T-helper 2 cell (primary cell): ENCODE results near the gene JAKMIP3.

ENCODE experiments used
- DNase-seq, 5 experiments: peaks; one replicate each; pipeline versions ENCODE4 v3.0.0 to v3.0.0-alpha.2; 2012 to 2022

JAKMIP3 gene

DNA sequence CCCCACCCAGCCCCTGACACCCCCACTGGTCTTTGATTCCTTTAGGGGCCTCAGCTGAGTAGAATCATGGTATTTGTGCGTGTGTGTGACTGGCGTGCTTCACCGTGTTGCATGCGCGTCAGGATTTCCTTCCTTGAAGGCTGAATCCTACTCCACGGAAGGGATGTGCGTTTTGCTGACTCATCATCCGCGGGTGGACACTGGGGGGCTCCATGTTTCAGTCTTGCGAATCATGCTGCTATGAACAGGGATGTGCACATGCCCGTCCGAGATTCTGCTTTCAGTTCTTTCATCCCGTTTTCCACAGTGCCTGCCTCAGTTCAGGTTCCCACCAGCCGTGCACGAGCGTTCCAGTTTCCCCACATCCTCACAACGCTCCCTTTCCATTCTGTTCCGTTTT lies 20.9 kb upstream of the JAKMIP3 start:
- DNase-seq = no peak

DNA sequence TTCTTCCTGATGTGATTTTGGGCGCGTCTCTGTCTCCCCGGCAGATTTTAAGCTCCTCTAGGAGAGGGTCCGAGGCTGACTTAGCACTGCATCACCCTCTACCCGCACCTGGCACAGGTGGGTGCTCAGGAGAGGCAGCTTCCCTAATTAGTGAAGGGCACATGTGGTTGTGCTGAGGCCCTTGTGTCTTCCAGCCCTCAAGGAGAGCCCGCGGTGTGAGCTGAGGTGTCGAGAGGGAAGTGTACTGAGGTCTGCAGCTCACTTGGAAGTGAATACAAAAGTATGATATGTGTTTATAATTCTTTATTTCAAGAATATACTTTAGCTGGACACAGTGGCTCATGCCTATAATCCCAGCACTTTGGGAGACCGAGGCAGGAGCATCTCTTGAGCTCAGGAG lies 20.4 kb upstream of the JAKMIP3 start:
- no peak for DNase-seq

DNA sequence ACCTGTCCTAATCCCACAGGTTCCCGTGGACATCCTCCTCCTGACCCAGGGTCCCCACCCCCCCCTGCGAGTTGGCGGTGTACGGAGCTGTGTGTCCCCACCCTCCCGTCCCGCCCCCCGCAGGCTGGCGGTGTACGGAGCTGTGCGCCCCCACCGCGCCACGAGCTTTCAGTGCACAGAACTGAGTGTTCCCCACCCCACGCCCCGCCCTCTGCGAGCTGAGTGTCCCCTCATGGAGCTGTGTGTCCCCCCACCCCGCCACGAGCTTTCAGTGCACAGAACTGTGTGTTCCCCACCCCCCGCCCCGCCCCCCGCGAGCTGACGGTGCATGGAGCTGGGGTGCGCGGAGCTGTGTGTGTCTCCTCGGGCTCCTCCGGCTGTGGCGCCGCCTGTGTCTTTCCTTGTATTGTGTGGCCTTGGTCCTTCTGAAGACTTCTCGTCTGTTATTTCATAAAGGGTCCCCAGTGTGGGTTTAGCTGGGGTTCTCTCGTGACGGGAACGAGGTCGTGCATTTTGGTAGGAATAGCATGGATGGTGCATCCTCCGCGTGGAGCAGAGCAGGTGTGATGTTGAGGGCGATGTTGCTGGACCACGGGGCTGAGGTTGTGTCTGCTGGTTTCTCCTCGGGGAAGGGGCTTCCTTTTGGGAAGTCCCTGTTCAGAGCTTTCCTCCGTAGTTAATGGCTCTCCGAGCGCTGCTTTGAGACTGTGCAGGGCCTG lies 18.0 kb upstream of the JAKMIP3 start:
- DNase-seq = no peak

DNA sequence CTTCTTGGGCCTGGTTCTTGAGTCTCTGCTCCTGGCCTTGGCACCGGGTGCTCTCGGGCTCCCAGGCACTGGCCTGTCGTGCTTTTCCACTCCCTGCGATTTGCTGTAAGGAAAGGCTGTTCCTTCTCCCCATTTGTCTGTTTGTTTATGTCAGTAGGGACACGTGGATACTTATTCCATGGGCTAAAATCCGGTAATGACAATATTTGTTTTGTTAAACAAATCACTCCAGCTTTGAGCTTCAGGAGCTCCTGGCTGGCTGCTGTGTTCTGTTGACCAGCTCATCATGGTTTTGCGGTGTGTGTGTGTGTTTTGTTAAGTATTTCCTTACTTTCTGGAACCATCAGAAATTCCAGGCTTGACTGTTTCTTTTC lies 17.5 kb upstream of the JAKMIP3 start:
- no peak for DNase-seq

DNA sequence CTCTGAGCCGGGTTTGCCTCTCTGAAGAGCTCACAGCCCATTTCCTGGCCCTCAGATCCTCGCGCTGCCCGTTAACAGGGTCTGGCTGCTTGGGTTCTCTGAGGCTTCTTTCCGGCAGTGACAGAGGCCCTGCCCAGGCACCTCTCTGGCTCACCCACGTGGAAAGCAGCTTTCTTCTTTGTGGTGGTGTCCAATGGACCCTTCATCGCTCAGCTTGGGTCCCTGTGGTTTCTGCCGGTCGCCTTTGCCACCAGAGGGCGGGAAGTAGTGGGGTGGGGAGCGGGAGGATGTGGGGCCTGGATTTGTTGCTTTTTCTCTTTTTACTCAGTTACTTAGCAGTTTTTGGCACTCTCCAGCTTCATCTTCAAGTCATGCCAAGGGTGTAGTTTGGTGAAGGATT lies 15.6 kb upstream of the JAKMIP3 start:
- no peak for DNase-seq

DNA sequence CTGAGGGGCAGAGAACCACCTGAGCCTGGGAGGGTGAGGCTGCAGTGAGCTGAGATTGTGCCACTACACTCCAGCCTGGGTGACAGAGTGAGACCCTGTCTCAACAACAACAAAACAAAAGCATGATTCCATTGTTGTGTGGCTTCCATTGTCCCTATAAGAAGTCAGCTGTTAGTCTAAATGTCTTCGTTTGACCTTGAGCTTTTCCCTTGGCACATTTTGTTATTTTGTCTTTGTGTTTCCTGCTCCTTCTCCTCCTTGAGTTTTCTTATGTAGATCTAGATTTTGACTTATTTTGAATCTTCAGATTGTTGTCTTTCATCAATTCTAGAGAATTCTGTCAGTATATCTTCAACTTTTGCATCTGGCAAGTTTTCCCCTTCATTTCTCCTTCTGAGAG lies 13.6 kb upstream of the JAKMIP3 start:
- DNase-seq = no peak

DNA sequence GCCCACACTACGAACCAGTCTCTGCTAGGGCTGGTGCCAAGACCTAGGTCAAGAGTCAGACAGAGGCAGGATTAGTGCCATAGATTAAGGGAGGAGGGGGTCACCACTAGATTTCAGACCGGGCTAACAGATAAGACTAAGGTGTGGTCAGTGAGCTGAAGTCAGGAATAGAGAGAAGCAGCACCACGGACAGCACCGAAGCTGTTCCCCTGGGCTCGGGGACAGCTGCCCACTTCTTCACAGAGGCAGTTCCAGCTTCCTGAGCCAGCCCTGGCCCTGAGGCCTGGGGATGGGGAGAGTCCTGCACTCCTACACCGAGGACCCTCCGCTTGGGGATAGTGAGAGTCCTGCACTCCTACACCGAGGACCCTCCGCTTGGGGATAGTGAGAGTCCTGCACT lies 11.2 kb upstream of the JAKMIP3 start:
- no peak for DNase-seq

DNA sequence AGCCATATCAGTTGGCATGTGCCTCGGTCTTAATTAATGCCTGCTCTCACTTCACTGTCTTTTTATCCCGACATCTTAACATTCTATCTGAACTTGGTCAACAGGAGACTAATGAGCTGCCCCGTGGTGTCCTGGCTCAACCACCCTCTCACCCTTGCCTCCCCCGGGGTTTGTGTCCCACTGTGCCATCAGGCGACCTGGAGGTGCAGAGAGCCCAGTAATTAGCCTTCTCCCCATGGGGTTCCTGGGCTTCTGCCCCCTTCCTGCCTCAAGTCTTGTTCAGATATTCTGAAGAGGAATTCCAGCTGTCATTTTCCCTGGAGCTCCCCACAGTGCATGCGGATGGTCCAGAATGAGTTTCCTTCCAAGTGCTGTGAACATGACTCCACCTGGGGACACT lies 10.1 kb upstream of the JAKMIP3 start:
- no peak for DNase-seq

DNA sequence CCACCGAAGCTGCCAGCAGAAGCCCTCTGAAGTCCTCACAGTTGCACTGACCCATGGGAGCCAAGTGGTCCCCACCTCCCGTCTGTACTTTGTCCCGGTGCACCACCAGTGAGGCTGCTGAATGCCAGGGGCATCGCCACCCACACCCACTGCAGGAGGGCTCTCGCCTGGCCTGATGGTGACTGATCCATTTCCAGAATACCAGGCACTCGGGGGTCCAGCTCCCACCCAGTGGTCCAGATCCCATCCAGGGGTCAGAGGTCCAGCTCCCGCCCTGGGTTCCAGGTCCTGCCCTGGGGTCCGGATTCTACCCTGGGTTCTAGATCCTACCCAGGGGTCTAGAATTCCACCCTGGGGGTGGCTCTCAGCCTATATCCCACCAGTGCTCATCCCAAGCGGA lies 9.1 kb upstream of the JAKMIP3 start:
- no peak for DNase-seq

DNA sequence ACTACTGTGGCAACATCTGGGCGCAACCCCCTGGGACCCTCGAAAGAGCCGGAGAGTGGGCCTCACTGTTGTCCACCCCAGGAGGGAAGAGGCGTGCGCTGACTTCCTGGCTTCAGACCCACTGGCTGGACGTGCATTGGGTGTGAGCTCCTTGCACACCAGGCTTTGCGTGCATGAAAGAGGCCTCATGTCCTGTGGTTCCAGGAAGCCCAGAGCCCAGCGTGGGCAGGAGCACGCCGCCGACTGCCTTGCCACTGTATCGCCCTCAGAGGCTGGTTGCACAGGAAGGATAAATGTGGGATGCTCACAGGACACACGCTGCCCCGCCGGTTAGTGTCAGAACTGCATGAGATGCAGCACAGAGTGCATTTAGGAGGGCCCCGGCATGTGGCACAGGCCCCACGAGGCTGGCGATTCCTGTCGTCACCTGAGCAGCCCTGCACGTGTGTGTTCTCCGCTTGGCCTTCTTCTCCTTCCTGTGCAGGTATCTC lies 8.5 kb upstream of the JAKMIP3 start:
- no peak for DNase-seq

DNA sequence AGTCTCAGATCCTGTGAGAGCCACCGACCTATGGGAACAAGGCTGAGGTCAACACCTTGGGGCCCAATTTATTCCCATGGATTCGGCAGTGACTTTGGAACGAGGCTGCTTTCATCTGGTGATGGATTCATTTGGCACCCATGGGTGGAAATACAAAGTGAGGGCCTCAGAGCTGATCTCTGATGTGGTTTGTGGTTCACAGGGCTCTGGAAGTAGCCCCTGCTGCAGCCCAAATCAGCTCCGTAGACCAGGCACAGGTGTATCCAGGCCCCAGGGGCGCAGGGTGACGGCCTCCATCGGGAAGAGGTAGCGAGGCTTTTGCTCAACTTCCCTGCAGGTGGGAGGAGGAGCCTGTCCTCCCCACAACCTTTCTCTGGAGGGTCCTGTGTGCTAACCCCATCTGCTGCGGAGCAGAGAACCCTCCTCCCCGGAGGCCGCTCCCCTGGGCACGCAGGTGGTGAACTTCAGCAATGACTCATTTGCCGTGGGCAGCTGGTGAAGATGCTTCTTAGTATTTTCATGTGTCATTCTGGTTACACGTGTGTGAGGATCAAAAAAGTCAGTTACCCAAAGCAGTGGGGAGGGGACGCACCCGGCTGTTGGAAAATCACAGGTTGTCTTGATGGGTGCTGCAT lies 7.5 kb upstream of the JAKMIP3 start:
- peak in 1 of 5 experiments; percentile 54 for DNase-seq

DNA sequence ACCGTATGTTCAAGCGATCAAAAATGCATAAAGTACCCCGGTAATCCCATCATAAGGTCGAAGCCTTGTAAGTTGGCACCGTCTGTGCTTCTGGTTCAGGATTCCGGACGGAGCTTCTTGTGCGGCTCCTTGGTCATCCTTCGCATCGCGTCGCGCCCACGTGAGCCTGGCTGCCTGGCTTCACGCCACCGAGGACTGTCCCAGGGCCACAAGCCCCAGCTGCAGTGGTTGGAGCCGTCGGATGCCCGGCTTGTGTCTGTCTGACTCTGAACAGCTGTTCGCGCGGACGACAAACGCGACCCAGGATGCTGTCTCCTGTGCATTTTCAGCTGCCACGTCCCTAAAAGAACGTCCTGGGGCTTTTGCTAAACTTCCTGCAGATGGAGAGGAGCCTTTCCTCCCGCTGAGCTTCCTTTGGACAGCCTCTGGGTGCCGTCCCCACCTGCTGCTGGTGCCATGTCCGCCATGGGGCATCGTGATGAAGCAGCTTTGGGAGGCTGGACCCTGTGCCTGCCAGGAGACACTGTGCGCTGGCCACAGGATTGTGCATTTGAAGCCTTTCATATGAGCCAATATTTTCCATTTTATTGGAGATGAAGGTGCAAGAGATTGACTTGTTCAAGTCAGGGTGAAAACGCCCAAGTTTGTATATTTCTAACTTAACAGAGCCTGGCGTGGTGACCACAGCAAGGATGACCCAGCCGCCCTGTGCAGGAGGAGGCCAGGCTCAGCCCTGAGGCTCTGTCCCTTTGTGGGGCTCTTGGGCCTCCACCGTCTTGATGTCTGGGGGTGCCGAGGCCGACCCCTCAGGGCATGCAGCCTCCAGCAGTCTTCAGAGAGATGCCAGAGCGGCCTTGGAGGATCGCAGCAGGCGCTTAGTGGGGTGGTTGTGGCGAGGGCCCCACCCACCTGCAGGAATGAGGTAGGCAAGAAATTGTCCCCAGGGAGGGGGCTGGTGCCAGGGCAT lies 6.7 kb upstream of the JAKMIP3 start:
- DNase-seq = no peak

DNA sequence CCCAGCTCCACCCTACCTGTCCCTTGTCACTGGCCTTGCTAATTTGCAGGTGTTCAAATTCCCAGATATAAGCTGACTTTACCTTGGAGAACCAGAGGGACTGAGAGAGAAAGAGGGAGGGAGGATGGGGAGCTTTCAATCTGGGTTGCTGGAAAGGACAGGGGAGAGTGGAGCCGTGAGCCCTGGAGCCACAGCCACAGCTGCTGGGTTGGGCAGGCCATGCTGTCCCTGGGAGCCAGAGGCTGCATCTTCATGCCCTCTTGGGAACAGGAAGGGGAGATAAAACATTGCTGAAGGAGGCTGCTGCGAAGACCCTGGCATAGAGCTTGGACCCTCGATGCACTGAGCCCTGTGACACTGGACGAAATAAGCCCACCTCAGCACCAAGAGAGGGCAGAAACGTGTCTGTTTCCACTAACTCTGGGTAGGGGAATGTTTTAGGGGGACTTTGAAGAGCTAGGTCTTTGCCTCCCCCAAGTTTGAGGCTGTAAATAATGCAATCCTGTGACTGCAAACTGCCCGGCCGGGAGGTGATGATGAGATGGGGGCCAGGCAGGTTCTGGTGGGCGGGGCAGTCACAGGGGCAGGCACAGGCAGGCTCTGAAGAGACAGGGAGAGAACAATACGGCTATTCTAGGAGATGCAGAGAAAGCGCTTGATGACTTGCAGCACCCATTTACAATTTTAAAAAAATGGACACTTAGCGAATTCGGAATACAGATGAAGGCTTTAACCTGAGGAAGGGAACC lies 5.8 kb upstream of the JAKMIP3 start:
- DNase-seq = no peak

DNA sequence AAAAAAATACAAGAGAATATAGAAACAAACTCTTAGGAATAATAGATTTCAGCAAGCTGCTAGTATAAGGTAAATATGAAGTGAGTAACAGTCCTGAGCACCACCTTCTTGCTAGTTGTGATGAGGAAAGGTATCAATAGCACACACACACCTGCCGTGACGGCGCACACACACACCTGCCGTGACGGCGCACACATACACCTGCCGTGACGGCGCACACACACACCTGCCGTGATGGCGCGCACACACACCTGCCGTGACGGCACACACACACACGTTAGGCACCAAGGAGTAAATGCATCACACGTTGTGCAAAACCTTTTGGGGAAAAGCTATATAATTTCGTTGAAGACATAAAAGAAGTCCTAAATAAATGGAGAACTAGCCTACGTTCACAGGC lies 4.7 kb upstream of the JAKMIP3 start:
- no peak for DNase-seq

DNA sequence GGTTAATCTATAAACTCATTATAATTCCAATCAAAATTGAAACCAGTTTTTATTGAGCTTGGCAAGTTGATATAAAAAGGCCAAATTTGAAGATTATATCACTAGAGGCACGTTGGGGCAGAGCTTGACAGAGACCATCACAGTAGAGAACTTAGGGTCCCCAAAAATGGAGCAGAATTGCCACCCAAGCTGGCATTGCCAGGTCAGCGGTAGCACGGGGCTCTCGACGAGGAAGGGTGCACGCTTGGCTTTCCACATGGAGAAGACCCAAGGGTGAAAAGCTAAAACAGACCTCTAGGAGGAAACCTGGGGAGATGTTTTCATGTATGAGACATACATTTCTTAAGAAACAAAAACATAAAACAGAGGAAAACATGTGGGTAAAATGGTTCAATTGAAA lies 4.3 kb upstream of the JAKMIP3 start:
- DNase-seq = no peak

DNA sequence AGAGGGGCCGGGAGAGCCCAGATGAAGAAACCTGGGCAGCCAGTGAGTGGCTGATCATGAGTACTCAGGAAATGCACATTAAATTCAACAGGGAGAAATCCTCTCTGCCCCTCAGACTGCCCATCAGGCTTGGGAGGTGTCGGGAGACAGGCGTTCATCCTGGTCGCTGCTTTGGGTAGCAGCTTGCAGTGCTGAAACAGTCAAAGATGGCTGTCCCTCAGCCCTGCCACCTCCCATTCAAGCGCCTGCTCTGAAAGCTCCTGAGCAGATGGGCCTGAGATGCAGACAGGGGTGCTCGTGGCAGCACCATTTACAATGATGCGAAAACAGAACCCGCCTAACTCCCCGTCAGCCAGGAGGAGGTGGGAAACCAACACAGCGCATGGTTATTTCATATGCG lies 3.6 kb upstream of the JAKMIP3 start:
- DNase-seq = no peak

DNA sequence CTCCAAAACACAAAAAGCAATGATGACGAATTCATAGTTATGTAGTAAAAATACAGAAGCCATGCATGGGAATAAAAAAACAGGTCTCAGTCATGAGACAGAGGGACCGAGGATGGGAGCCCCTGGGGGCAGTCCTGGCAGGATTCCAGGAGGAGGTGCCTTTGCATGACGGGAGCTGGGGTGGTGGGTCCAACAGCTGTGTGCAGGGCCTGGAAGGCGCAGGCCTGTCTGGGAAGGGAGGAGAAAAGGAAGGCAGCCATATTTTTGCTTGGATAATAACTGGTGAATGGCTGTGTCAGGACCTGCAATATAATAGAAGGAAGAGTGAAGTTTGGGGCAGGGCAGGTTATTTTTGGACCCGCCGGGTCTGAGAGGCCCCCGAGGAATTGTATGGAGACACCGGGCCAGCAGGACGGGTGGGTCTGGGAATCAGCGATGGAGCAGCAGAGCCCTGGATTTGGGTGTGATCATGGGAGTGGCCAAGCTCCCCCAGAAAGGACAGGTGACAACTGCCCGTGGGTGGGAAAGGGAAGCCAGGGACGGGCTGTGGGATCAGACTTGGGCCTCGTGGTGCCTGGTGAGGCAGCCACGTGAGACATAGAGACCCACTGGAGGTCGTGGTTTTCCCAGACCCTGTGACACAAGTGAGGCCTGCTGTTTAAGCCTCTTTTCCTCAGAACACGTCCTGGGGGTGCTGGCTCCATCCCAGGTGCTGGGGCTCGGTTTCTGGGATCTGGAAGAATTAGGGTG lies 2.9 kb upstream of the JAKMIP3 start:
- no peak for DNase-seq

DNA sequence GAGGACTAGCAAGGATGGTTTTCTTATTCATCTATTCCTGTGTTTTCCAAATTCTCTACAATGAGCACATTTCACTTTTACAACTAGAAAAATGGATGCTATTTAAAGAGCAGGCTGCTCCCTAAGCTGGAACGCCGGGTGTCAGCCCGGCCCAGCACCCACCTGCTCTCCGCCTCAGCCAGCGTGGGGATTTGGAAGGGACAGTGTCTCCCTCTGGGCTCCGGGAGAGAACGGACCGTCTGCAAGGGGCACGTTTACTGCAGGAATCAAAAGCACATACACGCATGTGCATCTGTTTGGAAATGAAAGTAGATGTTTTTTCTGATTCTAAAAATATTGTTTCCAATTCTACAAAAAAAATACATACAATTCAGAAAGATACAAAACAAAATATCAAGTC lies 2.3 kb upstream of the JAKMIP3 start:
- DNase-seq = no peak

DNA sequence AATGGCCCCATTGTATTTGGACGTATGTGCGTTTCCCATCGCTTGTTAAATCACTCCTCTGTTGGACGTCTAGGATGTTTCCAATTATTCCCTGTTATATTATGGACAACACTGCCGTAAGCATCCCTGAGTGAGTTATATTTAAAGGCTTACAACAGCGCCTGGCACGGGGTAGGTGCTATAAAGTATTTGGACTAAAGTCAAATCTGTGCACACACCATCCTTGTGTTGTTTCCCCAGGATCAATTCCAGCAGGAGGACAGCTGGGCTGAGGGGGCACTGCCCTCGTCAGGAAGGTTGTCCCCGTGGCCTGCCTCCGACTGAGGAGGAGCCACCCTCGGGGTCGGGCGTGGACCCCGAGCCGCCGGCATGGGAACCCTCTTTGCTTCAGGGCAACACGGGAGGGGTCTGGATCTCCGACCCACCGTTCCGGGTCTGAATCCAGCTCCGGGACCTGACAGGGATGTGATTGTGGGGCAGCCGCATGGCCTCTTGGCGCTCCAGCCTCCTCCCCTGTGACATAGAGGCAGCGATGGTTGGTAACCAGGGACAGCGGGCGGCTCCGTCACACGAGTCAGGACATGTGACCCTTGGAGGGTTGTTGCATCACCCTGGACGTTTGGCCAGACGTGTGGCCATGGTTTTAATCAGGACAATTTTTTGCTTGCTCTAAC lies 1.5 kb upstream of the JAKMIP3 start:
- DNase-seq = no peak

DNA sequence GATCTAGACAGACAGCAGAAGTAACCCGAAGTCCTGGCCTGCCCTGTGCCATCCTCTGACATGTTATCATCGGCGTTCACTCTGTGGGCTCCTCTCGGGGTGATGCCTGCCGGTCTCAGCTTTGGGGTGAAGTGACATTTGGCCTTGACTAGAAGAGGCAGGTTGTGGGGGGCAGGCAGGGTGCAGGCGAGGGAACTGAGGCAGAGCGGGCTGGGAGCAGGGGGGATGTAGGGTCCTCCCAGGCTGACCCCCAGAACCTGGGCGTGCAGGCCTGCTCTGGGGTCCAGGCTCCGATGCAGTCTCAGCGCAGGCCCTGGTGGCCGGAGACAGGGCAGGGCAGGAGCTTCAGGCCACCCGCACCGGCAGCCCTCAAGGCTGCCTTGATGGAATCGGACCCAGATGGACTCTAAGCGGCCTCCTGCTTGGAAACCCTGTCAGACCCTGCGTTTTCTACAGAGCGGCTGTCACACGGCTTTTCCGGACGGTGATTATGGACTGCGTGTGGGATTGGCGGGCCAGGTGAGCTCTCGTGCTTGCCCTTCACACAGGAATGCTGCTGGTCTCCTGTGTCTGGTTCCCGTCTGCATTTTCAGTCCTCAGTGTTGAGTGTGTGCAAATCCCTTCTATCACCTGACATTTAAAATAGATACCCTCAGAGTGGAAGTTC lies 842 bp upstream of the JAKMIP3 start:
- DNase-seq = no peak

DNA sequence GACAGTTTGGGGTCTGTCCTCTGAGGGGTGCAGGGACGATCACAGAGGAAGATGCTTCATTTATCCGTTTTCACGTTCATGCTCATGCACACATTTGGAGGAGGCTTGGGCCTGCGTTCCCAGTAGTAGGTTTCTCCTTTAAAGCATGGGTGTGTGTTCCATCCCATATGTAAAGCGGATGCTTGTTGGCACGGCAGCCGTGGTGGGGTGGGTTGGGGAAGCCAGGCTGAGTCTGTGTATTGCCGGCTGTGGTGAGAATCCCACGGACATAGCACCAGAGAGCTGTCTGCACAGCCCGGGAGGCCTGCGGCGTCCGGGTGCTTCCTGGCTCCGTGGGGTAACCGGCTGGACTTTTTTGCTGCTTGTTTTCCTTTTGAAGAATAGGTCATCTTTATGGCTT lies 440 bp downstream of the JAKMIP3 start:
- DNase-seq = no peak
